HFF-Myc (cell line): ENCODE data around the gene CHD1.

Source experiments
- DNase-seq: peaks from one replicate; pipeline ENCODE4 v3.0.0-alpha.2; 2011; ENCODE audit warnings: low read depth; ENCODE audit errors: extremely low read depth
- H3K4me3 ChIP-seq: replicated peaks from 2 replicates; pipeline ENCODE4 v1.5.1; 2011; ENCODE audit warnings: low read depth, mild to moderate bottlenecking, control low read depth, low read length
- TF ChIP-seq, protein P1 (sequence below): IDR thresholded peaks from 2 replicates; pipeline ENCODE4 v1.5.1; 2012; ENCODE audit warnings: mild to moderate bottlenecking, low read depth, low read length, control low read depth; ENCODE audit errors: missing control alignments

Gene CHD1

DNA sequence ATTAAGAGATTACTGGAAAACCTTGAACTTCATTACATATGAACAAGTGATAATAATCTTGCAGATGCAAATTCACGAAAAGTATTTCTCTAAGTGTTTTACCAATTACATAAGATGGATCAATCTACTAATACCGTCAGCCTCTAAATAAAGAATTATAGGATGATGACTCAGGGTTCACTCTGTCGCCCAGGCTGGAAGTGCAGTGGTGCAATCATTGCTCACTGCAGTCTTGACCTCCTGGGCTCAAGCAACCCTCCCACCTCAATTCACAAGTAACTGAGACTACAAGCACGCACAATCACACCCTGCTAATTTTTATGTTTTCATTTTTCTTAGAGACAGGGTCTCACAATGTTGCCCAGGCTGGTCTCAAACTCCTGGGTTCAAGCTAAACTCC is 56.1 kb downstream of the CHD1 start:
- DNase-seq: no peak
- TF ChIP-seq, protein P1, sequence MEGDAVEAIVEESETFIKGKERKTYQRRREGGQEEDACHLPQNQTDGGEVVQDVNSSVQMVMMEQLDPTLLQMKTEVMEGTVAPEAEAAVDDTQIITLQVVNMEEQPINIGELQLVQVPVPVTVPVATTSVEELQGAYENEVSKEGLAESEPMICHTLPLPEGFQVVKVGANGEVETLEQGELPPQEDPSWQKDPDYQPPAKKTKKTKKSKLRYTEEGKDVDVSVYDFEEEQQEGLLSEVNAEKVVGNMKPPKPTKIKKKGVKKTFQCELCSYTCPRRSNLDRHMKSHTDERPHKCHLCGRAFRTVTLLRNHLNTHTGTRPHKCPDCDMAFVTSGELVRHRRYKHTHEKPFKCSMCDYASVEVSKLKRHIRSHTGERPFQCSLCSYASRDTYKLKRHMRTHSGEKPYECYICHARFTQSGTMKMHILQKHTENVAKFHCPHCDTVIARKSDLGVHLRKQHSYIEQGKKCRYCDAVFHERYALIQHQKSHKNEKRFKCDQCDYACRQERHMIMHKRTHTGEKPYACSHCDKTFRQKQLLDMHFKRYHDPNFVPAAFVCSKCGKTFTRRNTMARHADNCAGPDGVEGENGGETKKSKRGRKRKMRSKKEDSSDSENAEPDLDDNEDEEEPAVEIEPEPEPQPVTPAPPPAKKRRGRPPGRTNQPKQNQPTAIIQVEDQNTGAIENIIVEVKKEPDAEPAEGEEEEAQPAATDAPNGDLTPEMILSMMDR: no peak

DNA sequence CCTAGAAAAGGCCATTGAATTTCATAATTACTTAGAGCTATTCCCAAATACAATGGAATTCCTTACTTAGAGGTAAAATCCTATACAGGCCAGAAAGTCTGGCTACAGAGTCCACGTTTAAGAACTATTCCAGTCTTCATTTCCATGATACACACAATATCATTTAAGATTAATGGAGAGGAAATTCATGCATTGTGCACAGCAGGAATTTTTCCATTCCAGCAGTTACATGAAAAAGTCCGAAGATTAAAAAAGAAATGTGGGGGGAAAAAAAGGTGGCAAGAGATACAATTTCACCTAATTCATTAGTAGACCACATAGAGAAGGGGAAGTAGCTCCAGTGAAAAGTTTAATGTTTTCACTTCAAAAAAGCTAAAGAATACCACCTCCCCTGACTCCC is 63.1 kb downstream of the CHD1 start:
- H3K4me3 ChIP-seq: no peak overlapping the region
- TF ChIP-seq, protein P1: no peak
- no peak for DNase-seq

More for the DNA sequence above, 56.1 kb downstream of the CHD1 start:
- no peak overlapping the region for H3K4me3 ChIP-seq

DNA sequence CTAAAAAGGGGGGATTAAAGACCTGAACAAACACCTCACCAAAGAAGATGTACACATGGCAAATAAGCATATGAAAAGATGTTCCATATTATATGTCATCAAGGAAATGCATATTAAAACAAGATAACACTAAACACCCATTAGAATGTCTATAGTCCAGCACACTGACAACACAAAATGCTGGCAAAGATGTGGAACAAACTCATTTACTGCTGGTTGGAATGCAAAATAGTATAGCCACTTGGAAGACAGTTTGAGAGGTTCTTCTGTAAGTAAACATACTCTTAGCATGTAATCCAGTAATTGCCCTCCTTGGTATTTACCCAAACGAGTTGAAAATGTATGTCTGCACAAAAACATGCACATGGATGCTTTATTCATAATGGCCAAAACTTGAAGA is 81.8 kb downstream of the CHD1 start:
- no peak overlapping the region for H3K4me3 ChIP-seq
- TF ChIP-seq, protein P1: no peak
- DNase-seq: no peak

DNA sequence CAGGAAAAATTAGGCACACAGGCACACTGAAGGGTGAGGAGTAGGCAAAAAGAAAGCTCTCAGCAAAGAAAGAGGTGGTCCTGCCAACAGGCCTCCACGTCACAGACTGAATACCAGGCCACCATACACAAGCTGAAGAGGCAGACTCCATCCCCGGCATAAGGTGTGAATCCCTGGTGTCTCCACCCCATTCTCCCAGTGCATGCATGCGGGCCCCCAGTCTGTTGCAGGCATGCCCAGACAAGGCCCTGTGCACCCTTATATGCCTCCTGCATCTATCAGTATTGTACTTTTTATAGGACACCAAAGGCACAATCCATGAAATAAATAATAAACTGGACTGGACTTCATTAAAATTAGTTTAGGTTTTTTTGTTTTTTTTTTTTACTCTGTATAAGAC is 82.3 kb downstream of the CHD1 start:
- H3K4me3 ChIP-seq: no peak overlapping the region
- DNase-seq: no peak
- TF ChIP-seq, protein P1: no peak

DNA sequence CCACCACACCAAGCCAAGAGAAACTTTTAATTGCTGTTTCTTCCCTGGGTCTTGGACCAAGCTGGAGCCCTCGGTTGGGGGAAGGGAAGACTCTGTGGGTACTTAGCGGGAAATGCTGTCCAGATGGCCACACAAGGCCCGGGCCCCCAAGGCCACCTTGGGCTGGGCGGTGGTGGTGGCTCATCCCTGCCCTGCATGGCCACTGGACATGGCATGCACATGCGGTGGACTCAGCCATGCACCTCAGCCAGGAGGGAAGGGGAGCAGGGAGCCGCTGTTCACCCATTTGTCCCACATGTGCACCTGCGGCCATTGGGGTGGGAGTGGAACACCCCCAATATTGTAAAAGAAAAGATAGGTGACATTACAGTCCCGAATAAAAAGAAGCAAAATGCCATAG is 82.9 kb downstream of the CHD1 start:
- DNase-seq: no peak
- no peak overlapping the region for H3K4me3 ChIP-seq
- TF ChIP-seq, protein P1: no peak

DNA sequence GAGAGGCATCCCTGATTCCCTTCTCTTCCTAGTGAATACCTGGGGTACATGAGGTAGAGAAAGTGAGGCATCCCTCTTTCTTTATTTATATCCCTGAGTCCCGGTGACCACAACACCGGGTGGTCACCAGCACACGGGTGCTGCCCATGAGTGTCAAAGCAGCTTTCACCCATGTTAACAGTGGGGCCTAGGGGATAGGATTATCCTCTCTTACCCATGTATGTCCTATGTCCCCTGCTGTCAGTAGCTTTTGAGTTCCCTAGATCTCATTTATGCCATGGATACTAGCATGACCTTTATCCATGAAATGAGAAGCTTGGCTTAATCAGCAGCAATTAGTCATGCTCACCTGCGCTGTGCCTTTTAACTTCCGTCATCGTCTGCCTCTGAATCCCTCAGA is 83.9 kb downstream of the CHD1 start:
- TF ChIP-seq, protein P1: no peak
- no peak for DNase-seq
- no peak overlapping the region for H3K4me3 ChIP-seq

DNA sequence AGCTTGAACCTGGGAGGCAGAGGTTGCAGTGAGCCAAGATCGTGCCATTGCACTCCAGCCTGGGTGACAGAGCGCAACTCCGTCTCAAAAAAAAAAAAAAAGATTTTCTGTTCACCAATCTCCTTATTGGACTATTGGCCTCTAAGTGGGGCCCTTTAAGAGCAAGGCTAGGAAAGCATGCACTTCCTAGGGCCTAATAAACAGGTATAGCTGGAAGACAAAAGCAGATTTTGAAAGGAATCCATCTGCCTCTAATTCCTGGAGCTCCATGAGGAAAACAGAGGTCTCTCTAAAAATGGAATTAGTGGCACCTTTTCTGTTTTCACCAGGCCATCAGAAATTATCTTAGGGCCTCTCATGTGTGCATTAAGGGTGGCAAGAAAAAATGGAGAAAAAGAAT is 85.3 kb downstream of the CHD1 start:
- TF ChIP-seq, protein P1: no peak
- DNase-seq: no peak
- H3K4me3 ChIP-seq: no peak overlapping the region
